GM12892 (cell line): Measurements from ENCODE around the gene LSS.
"Not testable (repeated sequence)": the region's sequence is repeated elsewhere in the genome, so short reads cannot be mapped to it uniquely, and the experiment has no call there.

Experiments used
- DNase-seq: peaks from one replicate; pipeline ENCODE4 v3.0.0; 2011; ENCODE audit not compliant: insufficient read length
- FAIRE-seq: peaks from 2 replicates; lab custom pipeline; 2011; peaks lifted over from hg19 to GRCh38; lab: Jason Lieb, UNC
- POLR2A ChIP-seq: IDR thresholded peaks from 2 replicates; pipeline ENCODE4 v1.6.1; 2011; ENCODE audit warnings: low read depth, low read length, control low read depth
- POLR2AphosphoS5 ChIP-seq: IDR thresholded peaks from 2 replicates; pipeline ENCODE4 v1.6.1; 2011; ENCODE audit warnings: low read depth, low read length, control low read depth
- TAF1 ChIP-seq: IDR thresholded peaks from 2 replicates; pipeline ENCODE4 v1.6.1; 2011; ENCODE audit warnings: low read depth, mild to moderate bottlenecking, control low read depth, low read length, borderline replicate concordance

The LSS gene

DNA sequence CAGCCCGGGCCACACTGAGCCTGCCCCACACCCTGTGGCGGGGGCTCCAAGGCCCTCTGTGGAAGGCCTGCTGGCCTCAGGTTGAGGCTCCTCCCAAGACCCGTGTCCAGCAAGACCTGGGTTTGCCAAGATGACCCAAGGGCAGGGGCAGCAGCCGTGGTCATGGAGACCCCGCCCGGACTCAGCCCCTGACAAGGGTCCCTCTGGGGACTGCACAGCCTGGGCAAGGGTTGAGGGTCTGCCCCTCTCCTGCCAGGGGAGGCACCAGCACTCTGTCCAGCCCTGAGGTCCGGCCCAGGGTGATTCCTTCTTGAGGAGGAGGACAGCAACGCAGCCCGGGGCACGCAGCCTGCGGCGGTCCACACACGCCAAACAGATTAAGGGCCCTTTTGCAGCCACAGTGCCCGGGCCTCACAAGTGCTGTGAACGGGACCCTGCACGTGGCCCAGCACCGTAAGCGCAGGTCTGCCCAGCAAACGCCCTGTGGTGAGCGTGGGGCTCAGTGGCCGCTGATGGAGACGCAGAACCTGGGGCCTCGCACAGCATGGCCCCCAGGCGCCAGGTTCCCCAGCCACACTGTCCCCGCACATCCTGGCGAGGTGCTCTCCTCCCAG lies 47.7 kb downstream of the LSS start:
- TF ChIP-seq POLR2A (no peak), TAF1 (no peak), POLR2AphosphoS5 (no peak)
- no peak for DNase-seq
- FAIRE-seq: no peak

DNA sequence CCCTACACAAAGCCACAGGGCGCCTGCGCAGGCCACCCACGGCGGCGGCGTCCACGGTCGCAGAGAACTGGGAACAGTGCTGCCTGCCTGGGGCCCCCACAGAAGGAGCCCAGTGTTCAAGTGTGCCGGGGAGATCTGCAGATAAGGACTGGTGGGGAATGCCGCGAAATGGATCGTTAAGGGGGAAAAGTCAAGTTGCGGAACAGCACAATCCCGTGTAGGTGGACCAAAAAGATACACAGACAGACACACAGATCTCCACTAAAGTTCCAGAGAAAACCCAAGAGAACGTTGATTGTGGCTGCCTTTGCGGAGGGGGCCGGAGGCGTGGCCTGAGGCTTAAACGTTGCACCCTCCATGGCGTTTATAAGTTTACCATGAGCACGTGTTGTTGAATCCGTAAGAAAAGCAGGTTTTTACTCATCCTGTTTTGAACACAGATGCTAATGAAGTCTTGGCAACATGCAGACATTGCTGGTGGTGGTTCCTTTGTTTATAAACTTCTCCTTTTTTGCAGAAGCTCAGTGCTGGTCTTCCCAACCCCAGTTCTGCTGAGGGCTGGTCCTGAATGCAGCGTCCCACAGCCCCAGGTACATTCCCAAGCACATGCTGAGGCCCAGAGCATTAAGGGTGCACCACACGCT lies 48.4 kb downstream of the LSS start:
- DNase-seq (no peak), FAIRE-seq (no peak)
- no peak for TF ChIP-seq POLR2AphosphoS5
- TF ChIP-seq TAF1: no peak
- no peak for TF ChIP-seq POLR2A

DNA sequence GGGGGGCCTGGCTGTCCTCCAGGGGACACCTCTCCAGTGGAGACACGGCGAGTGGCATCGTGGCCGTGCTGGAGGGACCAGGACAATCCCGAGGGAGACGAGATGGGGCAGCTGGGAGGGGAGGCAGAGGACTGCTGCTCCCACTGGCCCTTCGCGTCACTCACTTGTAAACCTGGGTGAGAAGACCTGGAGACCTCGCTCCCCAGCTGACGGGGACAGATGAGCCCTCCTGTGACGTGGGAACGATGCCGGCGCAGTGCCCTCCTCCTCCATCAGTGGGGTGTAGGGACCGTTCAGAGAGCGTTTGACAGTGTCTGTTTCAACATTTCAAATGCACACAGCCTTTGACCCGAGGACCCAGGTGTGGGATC lies 48.9 kb downstream of the LSS start:
- FAIRE-seq (no peak), DNase-seq (no peak)
- TF ChIP-seq POLR2A: no peak
- no peak for TF ChIP-seq TAF1
- no peak for TF ChIP-seq POLR2AphosphoS5

DNA sequence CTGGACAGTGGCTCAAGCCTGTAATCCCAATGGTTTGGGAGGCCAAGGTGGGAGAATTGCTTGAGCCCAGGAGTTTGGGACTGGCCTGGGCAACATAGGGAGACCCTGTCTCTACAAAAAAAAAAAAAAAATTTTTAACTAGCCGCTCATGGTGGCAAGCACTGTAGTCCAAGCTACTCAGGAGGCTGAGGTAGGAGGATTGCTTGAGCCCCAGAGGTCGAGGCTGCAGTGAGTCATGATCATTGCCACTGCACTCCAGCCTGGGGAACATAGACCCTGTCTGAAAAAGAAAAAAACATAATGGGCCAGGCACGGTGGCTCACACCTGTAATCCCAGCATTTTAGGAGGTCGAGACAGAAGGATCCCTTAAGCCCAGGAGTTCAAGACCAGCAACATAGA lies 49.6 kb downstream of the LSS start:
- FAIRE-seq (no peak), DNase-seq (no peak)
- no peak for TF ChIP-seq POLR2A
- no peak for TF ChIP-seq POLR2AphosphoS5
- no peak for TF ChIP-seq TAF1

DNA sequence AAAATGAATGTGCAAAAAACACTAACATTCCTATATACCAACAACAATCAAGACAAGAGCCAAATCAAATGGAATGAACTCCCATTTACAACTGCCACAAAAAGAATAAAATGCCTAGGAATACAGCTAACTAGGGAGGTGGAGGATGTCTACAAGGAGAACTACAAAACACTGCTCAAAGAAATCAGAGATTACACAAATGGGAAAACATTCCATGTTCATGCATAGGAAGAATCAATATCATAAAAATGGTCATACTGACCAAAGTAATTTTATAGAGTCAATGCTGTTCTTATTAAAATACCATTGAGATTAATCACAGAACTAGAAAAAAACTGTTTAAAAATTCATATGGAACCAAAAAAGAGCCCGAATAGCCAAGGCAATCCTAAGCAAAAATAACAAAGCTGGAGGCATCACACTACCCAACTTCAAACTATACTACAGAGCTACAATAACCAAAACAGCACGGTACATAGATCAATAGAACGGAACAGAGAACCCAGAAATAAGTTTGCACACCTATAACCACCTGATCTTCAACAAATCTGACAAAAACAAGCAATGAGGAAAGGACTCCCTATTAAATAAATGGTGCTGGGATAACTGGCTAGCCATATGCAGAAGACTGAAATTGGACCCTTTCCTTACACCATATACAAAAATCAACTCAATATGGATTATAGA lies 52.0 kb downstream of the LSS start:
- not testable (repeated sequence) for FAIRE-seq, DNase-seq

DNA sequence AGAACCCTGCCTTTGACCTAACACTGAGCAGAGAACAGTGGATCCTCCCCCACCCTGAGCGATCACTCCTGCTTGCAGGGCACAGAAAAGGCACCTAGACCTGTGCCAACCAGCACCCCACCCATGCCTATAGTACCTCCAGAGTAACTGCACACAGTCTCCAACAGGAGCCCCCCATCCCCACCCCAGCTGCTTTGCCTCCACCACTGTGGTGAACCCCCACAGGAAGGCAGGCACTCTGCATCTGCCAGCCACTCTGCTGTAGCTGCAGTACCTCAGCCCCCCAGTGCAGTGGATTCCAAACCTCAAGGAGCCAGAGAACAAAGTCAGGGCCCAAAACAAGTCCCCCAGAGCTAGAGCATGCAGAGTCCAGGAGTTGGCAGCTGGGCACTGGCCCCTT lies 55.0 kb downstream of the LSS start:
- TF ChIP-seq POLR2AphosphoS5 (no peak), POLR2A (no peak), TAF1 (no peak)
- FAIRE-seq: no peak
- DNase-seq: no peak

DNA sequence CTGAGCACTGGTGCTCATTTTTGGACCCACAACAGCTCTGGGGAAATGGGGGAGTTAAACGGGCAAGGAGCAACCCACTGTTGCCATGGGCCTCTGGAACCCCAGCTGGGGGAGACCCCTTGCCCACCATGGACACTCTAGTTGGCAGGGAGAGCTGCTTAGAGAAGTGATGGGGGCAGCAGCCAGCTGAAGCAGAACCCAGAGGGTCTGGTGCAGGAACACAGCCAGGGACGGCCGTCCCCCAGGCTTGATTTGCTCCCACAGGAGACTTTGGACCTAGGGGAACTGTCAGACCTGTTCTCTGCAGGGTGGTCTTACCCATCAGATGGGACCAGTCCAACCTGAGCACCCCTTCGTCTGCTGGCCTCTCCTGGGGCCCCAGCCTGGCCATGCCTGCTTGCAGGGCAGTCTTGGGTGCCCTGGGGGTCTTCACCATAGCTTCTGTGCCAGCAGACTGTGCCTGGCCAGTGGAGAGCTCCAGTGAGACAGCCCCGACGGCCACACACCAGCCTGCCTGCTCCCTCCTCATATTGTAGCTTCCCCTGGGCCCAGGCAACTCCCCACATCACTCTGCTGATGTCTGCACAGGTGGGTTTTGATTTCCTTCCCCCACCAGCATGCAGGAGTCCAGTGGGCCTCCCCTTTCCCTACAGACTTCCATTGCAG lies 55.6 kb downstream of the LSS start:
- TF ChIP-seq POLR2A (no peak), POLR2AphosphoS5 (no peak), TAF1 (no peak)
- DNase-seq (no peak), FAIRE-seq (no peak)

DNA sequence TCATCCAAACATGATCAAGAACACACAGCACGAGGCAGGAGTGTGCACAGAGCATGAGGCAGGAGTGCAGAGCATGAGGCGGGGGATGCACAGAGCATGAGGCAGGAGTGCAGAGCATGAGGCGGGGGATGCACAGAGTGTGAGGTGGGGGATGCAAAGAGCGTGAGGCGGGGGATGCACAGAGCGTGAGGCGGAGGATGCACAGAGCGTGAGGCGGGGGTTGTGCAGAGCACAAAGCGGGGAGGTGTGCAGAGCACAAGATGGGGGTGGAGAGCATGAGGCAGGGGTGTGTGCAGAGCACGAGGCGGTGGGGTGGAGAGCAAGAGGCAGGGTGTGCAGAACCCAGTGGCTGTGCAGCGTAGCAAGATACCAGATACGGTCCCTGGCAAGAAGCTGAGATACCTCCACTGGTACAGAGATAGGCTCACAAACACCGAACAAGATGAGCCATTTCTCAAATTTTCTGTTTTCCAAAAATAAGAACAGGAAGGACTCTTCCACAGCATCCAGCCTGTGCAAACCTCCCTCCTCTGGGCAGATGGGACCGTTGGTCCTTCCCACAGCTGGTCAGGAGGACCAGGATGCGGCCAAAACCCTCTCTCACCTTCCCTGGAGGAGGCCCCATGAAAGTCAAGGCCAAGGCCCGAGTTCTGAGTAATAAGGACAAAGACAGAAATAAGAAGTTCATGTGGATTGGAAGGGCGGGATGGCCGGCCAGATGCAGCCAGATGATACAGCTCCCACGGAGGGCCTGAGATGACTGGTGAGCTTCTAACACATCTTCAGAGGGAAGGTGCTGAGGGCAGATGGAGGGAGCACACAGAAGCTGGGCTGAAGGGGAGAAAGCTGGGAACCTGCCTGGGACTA lies 56.3 kb downstream of the LSS start:
- TF ChIP-seq POLR2A (no peak), TAF1 (no peak), POLR2AphosphoS5 (no peak)
- FAIRE-seq (no peak), DNase-seq (no peak)

DNA sequence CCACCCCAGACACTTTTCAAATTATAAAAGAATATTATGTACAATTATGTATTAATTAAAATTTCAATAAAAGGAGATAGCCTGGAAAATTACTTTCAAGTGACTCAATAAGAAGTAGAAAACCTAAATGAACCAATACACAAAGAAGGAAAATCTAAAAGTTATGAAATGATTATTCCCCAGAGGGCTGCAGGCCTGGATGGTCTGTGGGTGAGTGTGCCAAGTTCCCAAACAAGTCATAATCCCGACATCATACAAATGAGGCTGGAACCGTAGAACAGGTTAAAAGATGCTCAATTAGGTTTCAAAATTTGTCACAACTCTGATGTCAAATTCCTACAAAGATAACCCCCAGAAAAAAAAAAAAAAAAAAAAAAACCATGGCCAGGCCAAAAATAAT lies 57.0 kb downstream of the LSS start:
- TF ChIP-seq POLR2AphosphoS5: no peak
- TF ChIP-seq TAF1: no peak
- no peak for TF ChIP-seq POLR2A
- DNase-seq: no peak
- no peak for FAIRE-seq

DNA sequence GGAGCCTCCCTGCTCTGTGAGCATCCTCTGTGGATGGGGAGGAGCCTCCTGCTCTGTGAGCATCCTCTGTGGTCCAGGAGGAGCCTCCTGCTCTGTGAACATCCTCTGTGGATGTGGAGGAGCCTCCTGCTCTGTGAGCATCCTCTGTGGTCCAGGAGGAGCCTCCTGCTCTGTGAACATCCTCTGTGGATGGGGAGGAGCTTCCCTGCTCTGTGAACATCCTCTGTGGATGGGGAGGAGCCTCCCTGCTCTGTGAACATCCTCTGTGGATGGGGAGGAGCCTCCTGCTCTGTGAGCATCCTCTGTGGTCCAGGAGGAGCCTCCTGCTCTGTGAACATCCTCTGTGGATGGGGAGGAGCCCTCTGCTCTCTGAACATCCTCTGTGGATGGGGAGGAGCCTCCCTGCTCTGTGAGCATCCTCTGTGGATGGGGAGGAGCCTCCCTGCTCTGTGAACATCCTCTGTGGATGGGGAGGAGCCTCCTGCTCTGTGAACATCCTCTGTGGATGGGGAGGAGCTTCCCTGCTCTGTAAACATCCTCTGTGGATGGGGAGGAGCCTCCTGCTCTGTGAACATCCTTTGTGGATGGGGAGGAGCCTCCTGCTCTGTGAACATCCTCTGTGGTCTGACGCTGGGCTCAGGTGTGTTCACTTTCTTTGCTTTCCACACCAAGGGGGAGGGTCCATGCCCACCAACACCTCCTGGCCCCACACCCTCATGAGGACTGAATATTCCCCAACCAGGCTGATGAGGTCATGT lies 58.0 kb downstream of the LSS start:
- FAIRE-seq, DNase-seq: not testable (repeated sequence)
